Liver (tissue), 3 donors: ENCODE data around the gene ATG4B.

Source experiments
- NR2F2 ChIP-seq: IDR thresholded peaks from 2 replicates; pipeline ENCODE4 v1.6.1; 2016; ENCODE audit warnings: antibody characterized with exemption
- TF ChIP-seq, protein P1 (sequence below): fragments of 150-350 bp; IDR thresholded peaks from 2 replicates; pipeline ENCODE4 v1.5.1; 2017; ENCODE audit warnings: improper control_type of control experiment, low read depth, low read length; ENCODE audit not compliant: missing input control
- donor health status: healthy.
- donor health status: healthy.

- TF ChIP-seq, protein P1, sequence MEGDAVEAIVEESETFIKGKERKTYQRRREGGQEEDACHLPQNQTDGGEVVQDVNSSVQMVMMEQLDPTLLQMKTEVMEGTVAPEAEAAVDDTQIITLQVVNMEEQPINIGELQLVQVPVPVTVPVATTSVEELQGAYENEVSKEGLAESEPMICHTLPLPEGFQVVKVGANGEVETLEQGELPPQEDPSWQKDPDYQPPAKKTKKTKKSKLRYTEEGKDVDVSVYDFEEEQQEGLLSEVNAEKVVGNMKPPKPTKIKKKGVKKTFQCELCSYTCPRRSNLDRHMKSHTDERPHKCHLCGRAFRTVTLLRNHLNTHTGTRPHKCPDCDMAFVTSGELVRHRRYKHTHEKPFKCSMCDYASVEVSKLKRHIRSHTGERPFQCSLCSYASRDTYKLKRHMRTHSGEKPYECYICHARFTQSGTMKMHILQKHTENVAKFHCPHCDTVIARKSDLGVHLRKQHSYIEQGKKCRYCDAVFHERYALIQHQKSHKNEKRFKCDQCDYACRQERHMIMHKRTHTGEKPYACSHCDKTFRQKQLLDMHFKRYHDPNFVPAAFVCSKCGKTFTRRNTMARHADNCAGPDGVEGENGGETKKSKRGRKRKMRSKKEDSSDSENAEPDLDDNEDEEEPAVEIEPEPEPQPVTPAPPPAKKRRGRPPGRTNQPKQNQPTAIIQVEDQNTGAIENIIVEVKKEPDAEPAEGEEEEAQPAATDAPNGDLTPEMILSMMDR: peak; percentile 48
- no peak for TF ChIP-seq NR2F2
Measured at GRCh38 chr2:241598487-241598886, 39.0 kb upstream of the ATG4B start.
